Measurements from ENCODE around the gene CHD9. TPM values are rescaled to one million over a fixed set of nuclear protein-coding genes. Genes with fewer than 3 reads are reported as not detected.

The CHD9 gene
- total RNA-seq, 2 donors from 2014 or later = 56.3 to 62.6 TPM

- Histone ChIP-seq H3K27me3 (replicated peaks; ENCODE audit: insufficient read depth) (no peaks in the 10 kb centered on the region), H3K36me3 (no peaks in the 10 kb centered on the region), H3K27ac (peak overlapping the region; percentile 79 to 80), H3K9me3 (no peaks in the 10 kb centered on the region), H3K4me1 (replicated peaks) (peaks cover 20% of the 10 kb centered on the region), H3K4me3 (no peak overlapping the region)
- 31% methylated on average over 4 of the region's 4 CpGs for WGBS
- peak; percentile 86 for DNase-seq (ENCODE audit: low spot score)
- intact Hi-C loops (cut with DNase I) = no loop called here
- TF ChIP-seq, protein P1, sequence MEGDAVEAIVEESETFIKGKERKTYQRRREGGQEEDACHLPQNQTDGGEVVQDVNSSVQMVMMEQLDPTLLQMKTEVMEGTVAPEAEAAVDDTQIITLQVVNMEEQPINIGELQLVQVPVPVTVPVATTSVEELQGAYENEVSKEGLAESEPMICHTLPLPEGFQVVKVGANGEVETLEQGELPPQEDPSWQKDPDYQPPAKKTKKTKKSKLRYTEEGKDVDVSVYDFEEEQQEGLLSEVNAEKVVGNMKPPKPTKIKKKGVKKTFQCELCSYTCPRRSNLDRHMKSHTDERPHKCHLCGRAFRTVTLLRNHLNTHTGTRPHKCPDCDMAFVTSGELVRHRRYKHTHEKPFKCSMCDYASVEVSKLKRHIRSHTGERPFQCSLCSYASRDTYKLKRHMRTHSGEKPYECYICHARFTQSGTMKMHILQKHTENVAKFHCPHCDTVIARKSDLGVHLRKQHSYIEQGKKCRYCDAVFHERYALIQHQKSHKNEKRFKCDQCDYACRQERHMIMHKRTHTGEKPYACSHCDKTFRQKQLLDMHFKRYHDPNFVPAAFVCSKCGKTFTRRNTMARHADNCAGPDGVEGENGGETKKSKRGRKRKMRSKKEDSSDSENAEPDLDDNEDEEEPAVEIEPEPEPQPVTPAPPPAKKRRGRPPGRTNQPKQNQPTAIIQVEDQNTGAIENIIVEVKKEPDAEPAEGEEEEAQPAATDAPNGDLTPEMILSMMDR (IDR thresholded peaks at IDR 0.05) = no peak
- peak; percentile 41 for TF ChIP-seq POLR2A (IDR thresholded peaks at IDR 0.05)
- TF ChIP-seq POLR2AphosphoS5 (IDR thresholded peaks at IDR 0.05) = peak; percentile 84
These were observed 13.3 kb upstream of the CHD9 start for GRCh38 chr16:53041320-53042051.

DNA sequence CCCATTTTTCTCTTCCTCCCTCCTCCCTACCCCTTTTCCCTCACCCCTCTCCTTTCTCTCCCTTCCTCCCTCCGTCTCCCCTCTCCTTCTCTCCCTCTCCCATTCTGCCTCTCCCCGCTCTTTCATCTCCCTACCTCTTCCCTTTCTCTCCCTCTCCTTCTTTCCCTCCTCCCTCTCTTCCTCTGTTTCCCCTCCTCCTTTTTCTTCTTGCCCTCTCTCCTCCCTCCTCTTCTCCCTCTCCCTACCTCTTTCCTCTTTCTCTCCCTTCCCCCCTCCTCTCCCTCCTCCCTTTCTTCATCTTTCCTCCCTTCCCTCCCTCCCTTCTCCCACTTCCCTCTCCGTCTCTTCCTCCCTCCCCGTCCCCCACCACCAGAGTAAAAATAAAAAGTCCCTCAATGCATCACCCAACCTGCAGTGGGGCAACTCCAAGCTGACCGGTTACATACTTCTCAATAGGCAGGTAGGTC lies 12.5 kb upstream of the CHD9 start:
- peak overlapping the region; percentile 79 to 80 for H3K27ac ChIP-seq

DNA sequence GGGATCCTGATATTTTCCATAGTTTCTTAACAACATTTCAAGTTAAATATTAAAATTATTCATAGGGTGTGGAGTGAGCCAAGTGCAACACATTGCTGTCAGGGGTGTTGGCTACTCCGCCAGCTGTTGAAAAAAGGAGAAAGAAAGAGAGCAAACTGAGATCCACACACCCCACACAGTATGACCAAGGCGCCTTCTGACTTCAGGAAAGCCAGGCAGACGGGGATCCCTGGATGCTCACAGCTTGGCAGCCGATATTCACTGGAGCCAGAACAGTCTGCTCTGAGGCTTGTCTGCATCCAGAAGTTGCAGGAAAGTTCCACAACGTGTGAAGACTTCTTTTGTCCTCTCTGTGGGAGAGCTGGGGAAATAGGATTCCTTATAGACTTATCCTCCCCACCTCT lies 11.4 kb upstream of the CHD9 start:
- Histone ChIP-seq H3K27ac (peak overlapping the region; percentile 79 to 80), H3K36me3 (no peaks in the 10 kb centered on the region), H3K4me1 (replicated peaks) (peaks cover 20% of the 10 kb centered on the region), H3K4me3 (peak overlapping the region; percentile 16 to 24), H3K27me3 (replicated peaks; ENCODE audit: insufficient read depth) (no peaks in the 10 kb centered on the region), H3K9me3 (no peaks in the 10 kb centered on the region)
- intact Hi-C loops (cut with DNase I) = no loop called here
- peak; percentile 23 for DNase-seq (ENCODE audit: low spot score)
- 22% methylated on average over 5 of the region's 5 CpGs for WGBS
- no peak for TF ChIP-seq POLR2A (IDR thresholded peaks at IDR 0.05)
- TF ChIP-seq, protein P1 (IDR thresholded peaks at IDR 0.05) = no peak
- TF ChIP-seq POLR2AphosphoS5 (IDR thresholded peaks at IDR 0.05) = no peak

More for the DNA sequence above, 12.5 kb upstream of the CHD9 start:
- TF ChIP-seq POLR2A (IDR thresholded peaks at IDR 0.05) (no peak), POLR2AphosphoS5 (IDR thresholded peaks at IDR 0.05) (no peak)
- TF ChIP-seq, protein P1 (IDR thresholded peaks at IDR 0.05) = no peak
- intact Hi-C loops (cut with DNase I) = no loop called here
- 41% methylated on average over 5 of the region's 5 CpGs for WGBS
- Histone ChIP-seq H3K4me3 (peak overlapping the region in 1 of 2 donors; percentile 24), H3K27me3 (replicated peaks; ENCODE audit: insufficient read depth) (no peaks in the 10 kb centered on the region), H3K9me3 (no peaks in the 10 kb centered on the region), H3K4me1 (replicated peaks) (peaks cover 20% of the 10 kb centered on the region), H3K36me3 (no peaks in the 10 kb centered on the region)
- DNase-seq (ENCODE audit: low spot score) = no peak

- Histone ChIP-seq H3K27ac (peak overlapping the region; percentile 79 to 80), H3K27me3 (replicated peaks; ENCODE audit: insufficient read depth) (no peaks in the 10 kb centered on the region), H3K9me3 (no peaks in the 10 kb centered on the region), H3K4me3 (peak overlapping the region; percentile 16 to 24), H3K4me1 (replicated peaks) (peaks cover 20% of the 10 kb centered on the region), H3K36me3 (no peaks in the 10 kb centered on the region)
- peak; percentile 53 for DNase-seq (ENCODE audit: low spot score)
- TF ChIP-seq, protein P1 (IDR thresholded peaks at IDR 0.05) = no peak
- peak; percentile 49 for TF ChIP-seq POLR2A (IDR thresholded peaks at IDR 0.05)
- intact Hi-C loops (cut with DNase I) = no loop called here
- WGBS = 32% methylated on average over 11 of the region's 11 CpGs
These were observed 10.7 kb upstream of the CHD9 start for GRCh38 chr16:53043986-53044601.

Data from prostate gland (tissue), 2 donors.